GM19455 (cell line): ENCODE results near the gene SHROOM2.

Experiments
- ATAC-seq: cut with Tn5 transposase; IDR thresholded peaks from one replicate; pipeline ENCODE4 v1.9.1; 2021; ENCODE audit not compliant: unreplicated experiment

SHROOM2 gene

DNA sequence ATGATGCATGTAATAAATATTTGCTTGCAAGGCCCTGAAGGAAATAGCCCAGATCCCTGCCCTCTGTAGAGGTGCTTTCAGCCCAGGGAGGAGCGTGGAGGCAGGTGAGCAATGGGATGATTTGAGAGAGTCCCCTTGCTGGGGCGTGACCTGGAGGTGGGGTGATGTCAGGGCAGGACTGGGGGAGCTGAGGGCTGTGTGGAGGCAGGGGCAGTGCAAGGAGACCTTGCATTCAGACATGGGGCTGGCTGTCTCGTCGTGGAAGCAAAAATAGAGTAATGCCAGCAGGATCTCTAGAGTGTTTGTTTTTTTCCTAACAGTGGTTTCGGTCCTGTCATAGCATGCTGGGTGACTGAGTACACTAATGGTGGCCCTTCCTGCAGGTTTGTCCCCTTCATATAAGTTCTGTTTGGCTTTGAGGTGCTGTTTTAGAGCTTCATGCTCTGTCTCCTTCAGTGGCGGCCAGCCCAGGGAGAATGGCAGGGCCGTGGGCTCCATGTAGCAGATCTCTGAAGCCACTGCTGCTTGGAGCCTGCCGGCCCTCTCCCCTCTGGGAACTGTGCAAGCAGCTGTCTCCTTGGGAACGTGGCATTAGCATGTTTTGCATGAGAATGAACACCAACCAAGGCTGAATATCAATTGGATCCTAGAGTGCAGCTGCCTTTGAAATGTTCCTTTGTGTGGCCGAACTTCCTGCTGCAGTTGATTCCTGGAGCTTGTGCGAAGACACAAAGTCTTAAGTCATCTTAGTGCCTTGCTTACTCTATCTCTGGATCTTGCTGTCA is 141.7 kb downstream of the SHROOM2 start:
- no peak for ATAC-seq

DNA sequence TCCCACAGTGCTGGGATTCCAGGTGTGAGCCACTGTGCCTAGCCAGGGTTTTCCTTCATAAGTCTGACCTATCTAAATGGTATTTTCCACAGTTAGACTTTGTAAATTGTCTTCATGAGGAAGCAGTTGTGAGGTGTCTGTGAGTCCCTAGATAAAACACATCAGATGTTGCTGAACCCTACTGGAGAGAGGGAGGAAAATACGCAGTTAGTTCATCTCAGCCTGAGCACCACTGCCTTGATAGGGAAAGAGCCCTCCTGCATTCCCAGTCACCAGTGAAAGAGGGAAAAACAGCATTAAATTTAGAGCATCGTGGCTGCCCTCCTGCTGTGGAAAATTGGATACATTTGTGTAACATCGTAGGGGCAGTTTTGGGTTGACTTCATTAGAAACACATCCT is 149.2 kb downstream of the SHROOM2 start:
- ATAC-seq: no peak

DNA sequence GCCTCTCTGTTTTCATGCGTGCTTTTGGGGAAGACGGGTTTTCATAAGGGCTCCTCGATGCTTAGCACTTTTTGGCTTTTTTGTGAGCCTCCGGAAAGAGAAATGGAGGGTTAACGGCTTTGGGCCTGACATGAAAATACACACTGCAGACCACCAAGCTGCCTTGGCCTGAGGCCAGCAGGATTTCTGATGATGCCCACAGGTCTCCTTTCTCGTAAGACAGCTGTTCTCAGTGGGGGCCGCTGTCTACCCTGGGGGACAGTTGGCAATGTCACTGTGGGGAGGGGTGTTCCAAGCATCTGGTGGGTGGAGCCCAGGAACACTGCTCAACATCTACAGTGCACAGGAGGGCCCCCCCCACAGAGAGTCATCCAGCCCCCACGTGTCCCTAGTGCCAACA is 151.5 kb downstream of the SHROOM2 start:
- no peak for ATAC-seq

DNA sequence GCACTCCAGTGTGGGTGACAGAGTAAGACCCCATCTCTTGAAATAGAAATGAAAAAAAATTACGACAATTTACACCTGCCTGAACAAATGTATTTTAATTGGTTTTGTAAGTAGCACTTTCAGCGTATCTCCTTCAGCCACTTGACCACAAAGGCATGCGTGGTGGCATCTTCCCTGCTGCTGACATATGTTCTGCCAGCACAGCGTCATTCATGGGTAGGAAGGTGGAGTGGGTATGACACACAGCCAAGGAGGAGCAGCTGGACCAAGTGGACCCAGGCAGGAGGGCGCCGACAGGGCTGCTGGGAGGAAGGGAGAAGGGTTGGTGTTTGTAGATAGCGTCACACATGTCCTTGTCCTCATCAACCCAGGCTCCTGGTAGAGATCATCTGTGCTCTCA is 152.3 kb downstream of the SHROOM2 start:
- ATAC-seq: no peak

DNA sequence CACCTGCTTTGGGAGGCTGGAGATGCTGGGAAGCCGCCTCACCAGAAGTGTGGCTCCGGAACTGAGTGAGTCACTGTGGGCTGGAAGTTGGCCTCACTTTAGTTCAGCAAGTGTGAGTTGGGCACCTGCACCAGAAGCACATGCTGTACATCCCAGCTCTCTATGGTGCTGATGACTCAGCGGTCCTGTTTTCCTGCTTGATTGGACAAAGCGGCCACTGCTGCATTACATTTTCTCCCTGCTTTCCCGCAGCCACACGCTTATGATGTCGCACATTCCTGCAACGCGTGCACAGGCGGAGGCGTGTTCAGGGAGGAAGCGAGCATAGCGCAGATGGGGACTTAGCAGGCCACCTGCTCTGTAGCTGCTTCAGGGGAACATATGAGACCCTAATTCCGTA is 154.2 kb downstream of the SHROOM2 start:
- no peak for ATAC-seq

DNA sequence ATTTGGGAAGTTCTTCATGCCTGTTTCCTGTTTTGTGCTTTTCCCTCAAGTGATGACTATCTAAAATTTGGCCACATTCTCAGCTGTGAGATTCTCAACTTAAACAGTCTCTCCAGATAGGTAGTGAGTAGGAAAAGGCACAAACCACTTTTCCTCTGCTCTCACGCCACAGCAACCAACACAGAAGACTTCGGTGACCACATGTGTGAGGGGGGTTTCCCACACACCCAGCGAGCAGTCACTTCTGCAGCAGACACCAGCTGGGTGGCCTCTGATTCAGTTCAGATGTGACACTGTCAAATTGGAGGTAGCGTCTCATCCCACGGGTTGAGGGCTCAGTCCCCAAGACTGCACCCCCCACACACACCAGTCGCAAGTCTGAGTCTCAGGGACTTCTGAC is 155.9 kb downstream of the SHROOM2 start:
- peak; percentile 75 for ATAC-seq

DNA sequence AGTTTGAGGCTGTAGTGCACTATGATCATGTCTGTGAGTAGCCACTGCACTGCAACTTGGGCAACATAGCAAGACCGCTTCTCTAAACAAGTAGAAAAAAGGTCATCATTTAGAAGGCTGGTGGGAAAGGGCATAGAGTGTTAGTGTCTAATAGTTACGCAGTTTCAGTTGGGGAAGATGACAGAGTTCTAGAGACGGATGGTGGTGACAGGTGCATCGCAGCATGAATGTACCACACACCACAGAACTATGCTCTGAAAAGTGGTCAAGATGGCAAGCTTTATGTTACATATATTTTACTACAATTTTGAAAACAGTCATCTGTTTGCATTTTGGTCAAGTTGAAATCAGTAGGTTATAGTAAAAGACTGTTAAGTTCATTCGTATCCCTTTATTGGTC is 157.2 kb downstream of the SHROOM2 start:
- ATAC-seq: no peak

DNA sequence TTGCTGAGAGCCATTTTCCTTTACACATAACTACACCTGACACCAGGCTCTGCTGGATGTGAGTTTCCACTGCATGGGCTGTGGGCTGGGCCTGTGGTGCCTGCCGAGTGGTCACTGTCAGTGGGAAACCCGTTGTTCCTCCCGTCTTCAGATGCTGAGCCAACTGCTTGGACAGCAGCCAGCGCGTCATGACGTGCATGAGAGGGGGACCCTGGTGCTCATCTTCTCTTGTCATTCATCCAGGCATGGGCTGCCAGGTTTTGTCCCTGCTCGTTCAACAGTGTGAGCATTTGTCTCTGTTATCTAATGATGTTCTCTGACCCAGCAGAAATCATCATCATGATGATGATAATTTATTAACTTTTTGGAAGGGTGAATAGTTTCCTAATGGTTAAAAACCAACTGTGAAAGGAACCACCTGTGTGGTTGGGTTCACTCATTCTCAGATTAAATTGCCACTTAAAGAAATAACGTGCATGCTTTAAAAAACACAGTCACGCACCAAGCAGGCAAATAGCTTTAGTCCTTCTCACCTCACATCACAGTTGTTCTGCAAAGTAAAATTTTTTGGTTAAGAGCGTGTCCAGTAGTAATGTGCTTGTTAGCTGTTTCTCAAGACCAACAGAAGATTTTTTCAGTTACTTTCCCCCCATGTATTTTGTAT is 161.0 kb downstream of the SHROOM2 start:
- ATAC-seq: no peak

DNA sequence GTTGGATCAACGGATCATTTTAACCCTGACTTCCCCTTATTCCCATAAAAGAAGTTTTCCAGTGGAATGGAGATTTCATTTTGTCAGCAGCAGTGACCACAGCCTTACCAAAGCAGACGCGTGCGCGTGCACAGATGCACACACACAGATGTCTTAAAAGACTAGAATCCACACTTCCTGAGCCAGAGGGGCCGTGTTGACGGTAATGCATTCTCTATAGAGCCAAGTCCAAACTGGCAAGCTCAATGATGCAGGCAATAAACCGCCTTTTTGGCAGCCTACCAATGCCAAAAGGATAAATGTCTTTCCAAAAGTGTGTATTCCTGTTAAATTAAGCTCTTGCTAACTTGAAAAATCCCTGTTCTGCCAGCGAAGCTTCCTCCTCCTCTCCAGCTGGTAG is 162.2 kb downstream of the SHROOM2 start:
- ATAC-seq: no peak

DNA sequence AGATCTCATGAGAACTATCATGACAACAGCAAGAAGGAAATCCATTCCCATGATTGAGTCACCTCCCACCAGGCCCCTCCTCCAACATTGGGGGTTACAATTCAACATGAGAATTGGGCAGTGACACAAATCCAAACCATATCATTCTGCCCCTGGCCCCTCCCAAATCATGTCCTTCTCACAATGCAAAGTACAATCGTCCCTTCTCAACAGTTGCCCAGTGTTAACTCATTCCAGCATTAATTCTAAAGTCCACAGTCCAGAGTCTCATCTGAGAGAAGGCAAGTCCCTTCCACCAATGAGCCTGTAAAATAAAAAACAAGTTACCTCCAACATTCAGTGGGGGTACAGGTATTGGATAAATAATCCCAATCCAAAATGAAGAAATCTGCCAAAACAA is 166.1 kb downstream of the SHROOM2 start:
- no peak for ATAC-seq

DNA sequence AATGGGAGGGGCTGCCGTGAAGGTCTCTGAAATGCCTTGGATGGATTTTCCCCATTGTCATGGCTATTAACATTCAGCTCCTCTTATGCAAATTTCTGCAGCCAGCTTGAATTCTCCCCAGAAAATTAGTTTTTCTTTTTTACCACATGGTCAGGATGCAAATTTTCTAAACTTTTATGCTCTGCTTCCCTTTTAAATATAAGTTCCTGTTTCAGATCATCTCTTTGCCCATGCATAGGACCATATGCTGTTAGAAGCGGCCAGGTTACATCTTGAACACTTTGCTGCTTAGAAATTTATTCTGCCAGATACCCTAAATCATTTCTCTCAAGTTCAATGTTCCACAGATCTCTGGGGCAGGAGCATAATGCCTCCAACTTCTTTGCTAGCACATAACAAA is 167.2 kb downstream of the SHROOM2 start:
- ATAC-seq: no peak

DNA sequence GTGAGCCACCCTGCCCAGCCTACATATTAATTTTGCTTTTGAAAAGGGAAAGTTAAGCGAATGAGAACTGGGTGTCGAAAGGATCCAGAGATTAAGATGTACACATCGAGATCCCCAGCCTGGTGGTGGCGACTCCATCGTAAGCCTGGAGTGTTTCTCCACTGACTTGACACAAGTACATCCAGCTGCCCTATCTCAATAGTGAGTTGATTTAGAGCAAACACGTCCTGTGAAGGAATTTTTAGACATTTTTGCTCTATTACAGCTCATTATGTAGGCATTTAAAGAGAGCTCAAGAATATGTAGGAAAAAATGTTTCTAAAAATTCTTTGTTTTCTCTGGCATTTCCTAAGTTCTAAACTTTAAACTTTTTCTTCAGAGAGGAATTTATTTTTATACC is 169.3 kb downstream of the SHROOM2 start:
- no peak for ATAC-seq

DNA sequence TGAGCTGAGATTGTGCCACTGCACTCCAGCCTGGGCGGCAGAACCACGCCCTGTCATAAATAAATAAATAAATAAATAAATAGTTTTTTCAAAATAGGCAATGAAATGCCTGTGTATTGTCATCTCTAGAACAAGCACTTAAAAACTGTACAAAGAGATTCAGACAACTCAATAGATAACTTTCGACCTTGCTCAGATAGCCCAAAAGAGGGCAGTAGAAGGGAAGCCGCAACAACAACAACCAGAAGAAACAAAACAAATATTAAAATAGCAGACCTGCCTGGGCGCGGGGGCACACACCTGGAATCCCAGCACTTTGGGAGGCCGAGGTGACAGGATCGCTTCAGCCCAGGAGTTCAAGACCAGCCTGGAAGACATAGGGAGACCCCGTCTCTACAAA is 171.5 kb downstream of the SHROOM2 start:
- ATAC-seq: no peak

DNA sequence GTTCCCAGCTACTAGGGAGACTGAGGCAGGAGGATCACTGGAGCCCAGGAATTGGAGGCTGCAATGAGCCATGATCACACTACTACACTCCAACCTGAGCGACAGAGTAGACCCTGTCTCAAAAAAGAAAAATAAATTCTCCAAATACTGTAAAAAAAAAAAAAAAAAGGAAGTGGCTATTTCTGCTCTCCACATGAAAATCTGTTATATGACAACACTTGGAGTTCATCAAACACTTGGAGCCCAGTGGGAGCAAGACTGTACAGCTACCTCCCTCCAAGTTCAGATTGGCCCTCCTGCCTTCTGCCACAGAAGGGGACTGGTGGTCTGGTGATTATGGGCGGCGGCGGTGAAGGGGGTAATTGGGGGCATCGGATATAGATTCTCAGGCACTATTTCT is 172.0 kb downstream of the SHROOM2 start:
- no peak for ATAC-seq

DNA sequence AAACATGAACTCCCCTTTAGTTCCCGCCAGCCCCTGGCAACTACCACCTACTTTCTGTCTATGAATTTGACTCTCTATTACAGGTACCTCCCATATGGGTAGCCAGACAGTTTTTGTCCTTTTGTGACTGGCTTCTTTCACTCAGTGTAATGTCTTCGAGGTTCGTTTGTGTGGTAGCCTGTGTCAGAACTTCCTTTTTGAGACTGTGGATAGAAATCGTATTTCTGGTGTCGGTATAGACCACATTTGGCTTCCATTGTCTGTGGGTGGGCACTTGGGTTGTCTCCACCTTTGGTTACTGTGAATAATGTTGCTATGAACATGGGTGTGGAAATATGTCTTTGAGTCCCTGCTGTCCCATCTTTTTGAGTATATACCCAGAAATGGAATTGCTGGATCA is 175.5 kb downstream of the SHROOM2 start:
- no peak for ATAC-seq

DNA sequence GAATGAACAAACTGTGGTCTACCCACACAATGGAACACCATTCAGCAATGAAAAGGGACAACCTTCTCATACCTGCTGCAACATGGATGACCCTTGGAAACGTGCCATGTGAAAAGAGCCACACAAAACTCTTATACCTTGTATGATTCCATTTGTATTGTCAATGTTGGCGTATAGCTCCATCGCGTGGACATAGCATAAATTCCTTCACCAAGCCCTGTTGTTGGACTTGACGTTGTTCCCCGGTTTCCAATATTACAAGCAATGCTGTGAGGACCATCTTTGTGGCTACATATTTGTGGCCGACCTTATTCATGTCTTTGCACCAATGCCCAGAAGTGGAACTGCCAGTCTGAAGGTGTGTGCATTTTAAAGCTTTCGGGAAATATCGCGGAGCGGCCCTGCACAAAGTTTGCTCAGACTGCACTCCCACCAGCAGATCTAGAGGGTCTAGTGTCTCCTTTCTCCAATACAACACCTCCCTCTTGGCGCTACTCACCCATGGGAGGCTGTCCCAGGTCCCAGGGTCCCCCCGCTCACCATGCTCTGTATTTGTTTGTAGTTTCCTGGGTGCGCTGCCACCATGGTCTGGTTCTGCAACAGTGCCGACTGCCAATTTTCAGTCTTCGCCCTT is 180.7 kb downstream of the SHROOM2 start, which contains the start of gene CLDN34:
Gene CLDN34 (plus strand): TSS at position 584 of the 634 bp plus-strand sequence. CDS start 0 bp downstream, at position 584.
- ATAC-seq: no peak

DNA sequence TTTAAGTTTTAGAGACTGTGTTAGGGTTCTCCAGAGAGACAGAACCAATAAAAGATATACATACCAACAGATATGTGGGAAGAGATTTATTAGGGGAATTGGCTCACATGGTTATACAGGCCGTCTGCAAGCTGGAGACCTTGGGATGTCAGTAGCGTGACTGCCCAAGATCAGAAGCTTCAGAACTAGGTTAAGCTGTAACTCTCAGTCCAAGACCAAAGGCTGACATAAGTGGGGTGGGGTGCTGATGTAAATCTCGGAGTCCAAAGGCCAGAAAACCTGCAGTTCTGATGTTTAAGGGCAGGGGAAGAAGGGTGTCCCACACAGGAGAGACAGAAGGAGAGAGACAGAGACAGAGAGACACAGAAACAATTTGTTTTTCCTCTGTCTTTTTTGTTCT is 191.4 kb downstream of the SHROOM2 start:
- ATAC-seq: no peak

DNA sequence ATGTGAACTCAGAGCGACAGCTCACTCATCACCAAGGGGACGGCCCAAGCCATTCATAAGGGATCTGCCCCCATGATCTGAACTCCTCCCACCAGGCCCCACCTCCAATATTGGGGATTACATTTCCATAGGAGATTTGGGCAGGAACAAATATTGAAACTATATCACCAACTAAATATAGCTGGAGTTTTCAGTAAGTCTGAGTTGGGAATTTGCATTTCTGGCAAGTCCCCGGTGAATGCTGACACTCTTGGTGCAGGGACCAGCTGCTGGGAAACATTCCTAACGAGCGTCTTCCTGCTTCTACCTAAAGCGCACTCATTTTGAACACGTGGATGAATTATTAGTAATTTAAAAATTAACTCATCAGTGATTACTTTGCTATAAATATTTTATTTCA is 194.2 kb downstream of the SHROOM2 start:
- no peak for ATAC-seq

DNA sequence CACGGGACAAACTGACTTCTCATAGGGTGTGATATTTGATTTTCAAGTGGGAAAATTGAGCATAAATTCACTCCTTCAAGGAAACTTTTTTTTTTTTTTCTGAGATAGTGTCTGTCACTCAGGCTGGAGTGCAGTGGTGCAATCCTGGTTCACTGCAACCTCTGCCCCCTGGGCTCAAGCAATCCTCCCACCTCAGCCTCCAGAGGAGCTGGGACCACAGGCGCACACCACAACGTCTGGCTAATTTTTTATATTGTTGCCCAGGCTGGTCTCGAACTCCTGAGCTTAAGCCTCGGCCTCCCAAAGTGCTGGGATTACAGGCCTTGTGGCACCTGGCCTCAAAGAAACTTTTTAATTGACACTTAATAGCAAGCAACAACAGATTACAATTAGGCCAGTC is 194.7 kb downstream of the SHROOM2 start:
- no peak for ATAC-seq

DNA sequence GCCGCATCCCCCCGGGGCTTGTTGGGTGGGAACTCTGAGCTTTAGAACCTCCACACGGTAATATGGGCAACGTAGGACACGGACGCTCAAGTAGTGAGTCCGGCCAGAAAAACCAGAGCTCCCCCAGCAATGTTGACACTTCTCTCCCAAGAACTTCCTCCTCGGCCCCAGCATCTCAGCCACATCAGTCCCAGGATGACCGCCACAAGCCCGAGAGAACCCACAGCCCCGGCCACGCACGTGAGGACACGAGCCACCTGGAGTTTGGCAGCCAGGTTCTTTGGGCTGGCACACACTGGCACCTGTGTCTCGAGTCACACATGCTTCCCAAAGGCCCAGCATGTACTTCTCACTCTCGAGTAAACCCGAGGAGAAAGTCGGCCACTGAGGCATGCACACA is 197.2 kb downstream of the SHROOM2 start:
- no peak for ATAC-seq

DNA sequence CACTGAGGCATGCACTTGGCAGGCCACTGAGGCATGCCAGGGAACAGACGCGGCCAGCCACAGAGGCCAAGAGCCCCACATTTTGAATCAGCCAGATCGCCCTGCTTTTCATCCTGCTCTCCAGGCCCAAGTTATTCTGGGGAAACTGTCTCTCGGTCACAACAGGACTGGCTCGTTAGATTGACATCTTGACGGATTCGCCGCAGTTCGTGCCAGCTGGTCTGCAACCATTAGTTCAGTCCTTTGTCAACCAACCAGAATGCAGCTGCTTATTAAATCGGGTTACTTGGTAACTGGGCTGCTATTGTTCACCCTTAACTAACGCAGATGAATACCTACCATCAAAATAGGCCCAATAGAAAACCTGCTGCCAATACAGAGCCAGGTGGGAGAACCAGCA is 197.6 kb downstream of the SHROOM2 start:
- ATAC-seq: no peak

DNA sequence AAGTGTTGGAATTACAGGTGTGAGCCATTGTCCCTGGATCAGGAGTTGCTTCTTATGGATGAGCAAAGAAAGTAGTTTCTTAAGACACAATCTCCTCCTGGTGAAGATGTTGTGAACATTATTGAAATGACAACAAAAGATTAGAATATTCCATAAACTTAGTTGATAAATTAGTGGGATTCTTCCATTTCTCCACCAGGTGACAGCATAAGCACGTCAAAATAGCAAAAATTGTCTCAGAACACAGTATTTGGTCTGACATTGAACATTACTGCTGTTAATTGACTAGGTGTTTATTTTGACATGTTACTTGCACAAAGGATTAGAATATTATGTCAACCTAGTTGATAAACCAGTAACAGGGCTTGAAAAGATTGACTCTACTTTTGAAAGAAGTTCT is 202.5 kb downstream of the SHROOM2 start:
- no peak for ATAC-seq
